ENCODE data around the gene SBF1.

- TF ChIP-seq CTCF (conservative IDR thresholded peaks at IDR 0.05; ENCODE audit: low read depth, low read length), result no peak
- no peak for TF ChIP-seq EZH2 (IDR thresholded peaks at IDR 0.05; ENCODE audit: low read length, unreplicated experiment)
- TF ChIP-seq EZH2phosphoT487 (IDR thresholded peaks at IDR 0.05; ENCODE audit: borderline replicate concordance, low read length), result no peak
Measured at GRCh38 chr22:50461979-50462540, 12.8 kb downstream of the SBF1 start.

Data from PC-3 (cell line).